ENCODE measurements around the gene TSPAN31. TPM values are rescaled to one million over a fixed set of nuclear protein-coding genes. Genes with fewer than 3 reads are reported as not detected.

Gene TSPAN31
- total and polyA plus RNA-seq, 12 donors = 25.3 to 115 (median 55.9) TPM

GRCh38 chr12:57723630-57723962 is 21.2 kb upstream of the TSPAN31 start:
- 66 to 81% (median 75%) methylated on average over 2 of the region's 2 CpGs for WGBS, 4 donors
- Histone ChIP-seq H3K36me3 (replicated peaks in 1 of 2) (peaks cover 0 to 32% of the 10 kb centered on the region in 2 donors), H3K4me1 (replicated peaks in 1 of 2) (peaks cover 14 to 19% of the 10 kb centered on the region in 2 donors), H3K27me3 (no peaks in the 10 kb centered on the region), H3K4me3 (no peak overlapping the region), H3K27ac (no peak overlapping the region), H3K9me3 (replicated peaks in 1 of 3) (no peaks in the 10 kb centered on the region)
- no peak for DNase-seq
- no peak for TF ChIP-seq CTCF (IDR thresholded peaks at IDR 0.05)
- TF ChIP-seq POLR2A (IDR thresholded peaks at IDR 0.05) = no peak
- intact Hi-C loops (cut with DNase I) = no loop called here

GRCh38 chr12:57724003-57724935 is 20.6 kb upstream of the TSPAN31 start:
- 67 to 88% (median 71%) methylated on average over 9 to 12 of the region's 12 CpGs for WGBS, 4 donors
- peaks cover 0 to 25% of the 10 kb centered on the region in 2 donors for H3K36me3 ChIP-seq (replicated peaks in 1 of 2)
- peak in 2 of 7 donors; percentile 20 to 46 for DNase-seq

GRCh38 chr12:57724936-57725740 is 19.7 kb upstream of the TSPAN31 start:
- 41 to 71% (median 51%) methylated on average over 5 to 11 of the region's 11 CpGs for WGBS, 4 donors

More at GRCh38 chr12:57724003-57724935, 20.6 kb upstream of the TSPAN31 start:
- TF ChIP-seq CTCF (IDR thresholded peaks at IDR 0.05) = no peak
- no peak for TF ChIP-seq POLR2A (IDR thresholded peaks at IDR 0.05)
- no peak overlapping the region for H3K27ac ChIP-seq
- H3K4me3 ChIP-seq = no peak overlapping the region
- no peaks in the 10 kb centered on the region for H3K27me3 ChIP-seq
- intact Hi-C loops (cut with DNase I) = no loop called here
- no peaks in the 10 kb centered on the region for H3K9me3 ChIP-seq (replicated peaks in 1 of 3)
- peaks cover 14 to 19% of the 10 kb centered on the region in 2 donors for H3K4me1 ChIP-seq (replicated peaks in 1 of 2)

More at GRCh38 chr12:57724936-57725740, 19.7 kb upstream of the TSPAN31 start:
- intact Hi-C loops (cut with DNase I) = loop anchor here in 1 of 2 donors (5.0 kb wide), 1 partner anchor 47 kb away; the partner anchor contains the start of genes EEF1AKMT3 and METTL1
- no peaks in the 10 kb centered on the region for H3K9me3 ChIP-seq (replicated peaks in 1 of 3)
- H3K27me3 ChIP-seq = no peaks in the 10 kb centered on the region
- no peak overlapping the region for H3K27ac ChIP-seq
- DNase-seq = peak in 2 of 7 donors; percentile 21 to 50
- TF ChIP-seq POLR2A (IDR thresholded peaks at IDR 0.05) (no peak), CTCF (IDR thresholded peaks at IDR 0.05) (no peak)
- H3K36me3 ChIP-seq (replicated peaks in 1 of 2) = peaks cover 0 to 16% of the 10 kb centered on the region in 2 donors
- no peak overlapping the region for H3K4me3 ChIP-seq
- peaks cover 14 to 19% of the 10 kb centered on the region in 2 donors for H3K4me1 ChIP-seq (replicated peaks in 1 of 2)
